IgD-negative memory B cell (primary cell): ENCODE results near the gene MYO1C. TPM values are rescaled to one million over a fixed set of nuclear protein-coding genes. Genes with fewer than 3 reads are reported as not detected.
"Not testable (repeated sequence)": the region's sequence is repeated elsewhere in the genome, so short reads cannot be mapped to it uniquely, and the experiment has no call there.

ENCODE experiments used
- H3K27ac Mint-ChIP-seq, 3 donors: one replicate each; pipeline ENCODE4 v1.8.0; 2020 to 2022; ENCODE audit warnings: mild to moderate bottlenecking in 3 of 3, mixed read lengths in 3 of 3, moderate library complexity in 1 of 3
- H3K27me3 Mint-ChIP-seq: one replicate; pipeline ENCODE4 v1.8.0; 2021; ENCODE audit warnings: mixed read lengths
- H3K36me3 Mint-ChIP-seq: one replicate; pipeline ENCODE4 v1.8.0; 2020; ENCODE audit warnings: mild to moderate bottlenecking, mixed read lengths
- H3K4me1 Mint-ChIP-seq, 3 donors: one replicate each; pipeline ENCODE4 v1.8.0; 2020 to 2022; ENCODE audit warnings: mixed read lengths in 3 of 3, mild to moderate bottlenecking in 1 of 3
- H3K4me3 Mint-ChIP-seq, 4 donors: one replicate each; pipeline ENCODE4 v1.8.0; 2020 to 2022; ENCODE audit warnings: mild to moderate bottlenecking in 4 of 4, mixed read lengths in 4 of 4, moderate library complexity in 3 of 4
- H3K9me3 Mint-ChIP-seq, 3 donors: one replicate each; pipeline ENCODE4 v1.8.0; 2020 to 2021; ENCODE audit warnings: mixed read lengths in 3 of 3, mild to moderate bottlenecking in 1 of 3
- polyA plus RNA-seq: library from polyadenylated mRNA; unstranded; fragments of 300-500 nt; fragmentation: Illumina TruSeq; gene quantifications from one replicate; pipeline ENCODE4 v1.2.3, GENCODE V29; 2021

MYO1C gene
- polyA plus RNA-seq = 29.6 TPM

DNA sequence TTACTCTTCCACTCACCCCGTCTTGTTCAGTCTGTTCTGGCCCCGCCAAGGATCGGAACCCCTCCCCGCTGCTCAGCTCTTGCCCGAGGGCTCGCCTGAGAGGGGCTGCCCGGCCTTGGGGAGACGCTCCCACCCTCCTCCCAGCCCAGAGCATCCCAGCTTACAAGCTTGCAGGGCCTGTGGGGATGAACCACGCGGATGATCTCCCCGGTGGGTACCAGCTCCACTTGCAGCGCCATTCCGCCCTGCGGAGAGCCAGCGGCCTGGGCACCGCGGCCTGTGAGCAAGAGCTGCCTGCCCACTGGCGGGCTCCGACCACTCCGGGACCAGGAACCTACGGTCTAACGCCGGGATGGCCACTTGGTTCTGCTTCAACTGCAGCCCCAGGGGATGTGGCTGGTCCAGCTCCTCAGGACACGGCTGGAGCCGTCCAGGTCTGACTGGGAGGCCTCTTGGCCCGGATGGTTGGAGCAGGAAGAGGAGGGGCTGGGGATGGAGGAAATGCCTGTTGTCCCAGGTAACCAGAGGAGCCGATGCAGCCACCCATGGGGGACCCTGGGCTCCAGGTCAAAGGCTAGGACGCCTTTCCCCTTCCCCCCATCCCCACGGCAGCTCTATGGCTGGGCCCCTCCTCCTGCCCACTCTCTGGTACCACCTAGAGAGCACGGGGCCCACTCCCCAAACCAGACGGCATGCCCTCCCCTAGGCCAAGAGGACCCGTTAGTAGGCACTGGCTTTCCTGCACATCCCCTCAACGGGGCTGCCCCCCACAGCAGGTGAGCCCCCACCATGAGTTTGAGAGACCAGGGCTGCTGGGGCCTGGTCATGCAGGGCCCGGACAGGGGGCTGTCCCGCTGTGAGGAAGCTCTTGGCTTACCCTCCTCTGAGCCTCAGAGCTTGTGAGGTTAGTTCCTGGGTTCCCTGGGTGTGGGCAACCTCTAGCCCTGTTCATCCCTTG, at the start of gene MYO1C:
MYO1C (minus strand) TSS at position 438 of the 958 bp plus-strand sequence; CDS start at position 239, 199 bp downstream.
- peak within 1 kb of the TSS in 2 of 3 donors; percentile 63 to 83 for H3K27ac Mint-ChIP-seq
- H3K4me1 Mint-ChIP-seq = peaks cover 8 to 19% (median 9%) of the 10 kb centered on the region in 3 donors
- H3K4me3 Mint-ChIP-seq = peak within 1 kb of the TSS; percentile 80 to 93 (median 88)
- peaks cover 2% of the 10 kb centered on the region for H3K36me3 Mint-ChIP-seq
- no peaks in the 10 kb centered on the region for H3K9me3 Mint-ChIP-seq
- no peaks in the 10 kb centered on the region for H3K27me3 Mint-ChIP-seq

DNA sequence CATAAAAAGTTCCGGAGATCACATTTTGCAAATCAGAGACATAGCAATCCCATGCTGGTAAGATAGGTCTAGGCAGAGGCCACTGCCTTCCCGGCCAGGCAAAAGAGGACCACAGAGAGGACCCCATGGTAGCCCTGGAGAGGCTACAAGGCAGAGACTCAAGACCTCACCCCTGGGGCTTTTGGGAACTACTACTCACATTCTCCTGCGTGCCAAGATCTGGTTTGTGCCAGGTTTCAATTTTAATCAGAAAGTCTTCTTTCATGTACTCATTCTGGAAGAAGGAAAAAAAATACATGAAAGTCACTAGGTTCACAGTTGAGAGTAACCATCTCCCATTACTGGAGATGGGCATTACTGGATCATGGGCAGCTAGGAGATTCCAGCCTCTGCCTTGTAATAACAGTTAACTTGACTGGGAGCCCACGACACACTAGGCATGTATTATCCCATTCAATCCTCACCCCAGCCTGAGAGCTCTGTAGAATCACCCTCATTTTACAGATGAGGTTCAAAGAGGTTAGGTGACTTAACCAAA, 49.0 kb upstream of the MYO1C start:
- Mint-ChIP-seq H3K4me3 (no peak overlapping the region), H3K9me3 (no peaks in the 10 kb centered on the region), H3K27ac (no peak overlapping the region), H3K4me1 (peaks cover 0 to 2% (median 0%) of the 10 kb centered on the region in 3 donors), H3K36me3 (peaks cover 10% of the 10 kb centered on the region), H3K27me3 (no peaks in the 10 kb centered on the region)

- no peaks in the 10 kb centered on the region for H3K9me3 Mint-ChIP-seq
- no peaks in the 10 kb centered on the region for H3K27me3 Mint-ChIP-seq
- no peak overlapping the region for H3K4me3 Mint-ChIP-seq
- H3K4me1 Mint-ChIP-seq = no peaks in the 10 kb centered on the region
- peak overlapping the region in 1 of 3 donors; percentile 14 for H3K27ac Mint-ChIP-seq
- peaks cover 7% of the 10 kb centered on the region for H3K36me3 Mint-ChIP-seq
These were observed 47.3 kb upstream of the MYO1C start for GRCh38 chr17:1539811-1540210.

GRCh38 chr17:1535737-1536136, 43.3 kb upstream of the MYO1C start:
- Mint-ChIP-seq H3K27me3 (no peaks in the 10 kb centered on the region), H3K27ac (no peak overlapping the region), H3K36me3 (peaks cover 1% of the 10 kb centered on the region), H3K4me1 (peaks cover 0 to 5% (median 3%) of the 10 kb centered on the region in 3 donors), H3K9me3 (no peaks in the 10 kb centered on the region), H3K4me3 (no peak overlapping the region)

GRCh38 chr17:1533661-1534325, 41.3 kb upstream of the MYO1C start:
- H3K4me3 Mint-ChIP-seq = no peak overlapping the region
- no peaks in the 10 kb centered on the region for H3K27me3 Mint-ChIP-seq
- no peaks in the 10 kb centered on the region for H3K36me3 Mint-ChIP-seq
- no peaks in the 10 kb centered on the region for H3K9me3 Mint-ChIP-seq
- H3K27ac Mint-ChIP-seq = peak overlapping the region in 1 of 3 donors; percentile 25
- peaks cover 0 to 5% (median 3%) of the 10 kb centered on the region in 3 donors for H3K4me1 Mint-ChIP-seq

GRCh38 chr17:1532836-1533602, 40.5 kb upstream of the MYO1C start:
- H3K4me3 Mint-ChIP-seq = peak overlapping the region in 1 of 4 donors; percentile 19
- H3K27me3 Mint-ChIP-seq = no peaks in the 10 kb centered on the region
- no peaks in the 10 kb centered on the region for H3K9me3 Mint-ChIP-seq
- no peaks in the 10 kb centered on the region for H3K36me3 Mint-ChIP-seq
- peak overlapping the region in 1 of 3 donors; percentile 81 for H3K27ac Mint-ChIP-seq
- peaks cover 0 to 5% (median 3%) of the 10 kb centered on the region in 3 donors for H3K4me1 Mint-ChIP-seq

DNA sequence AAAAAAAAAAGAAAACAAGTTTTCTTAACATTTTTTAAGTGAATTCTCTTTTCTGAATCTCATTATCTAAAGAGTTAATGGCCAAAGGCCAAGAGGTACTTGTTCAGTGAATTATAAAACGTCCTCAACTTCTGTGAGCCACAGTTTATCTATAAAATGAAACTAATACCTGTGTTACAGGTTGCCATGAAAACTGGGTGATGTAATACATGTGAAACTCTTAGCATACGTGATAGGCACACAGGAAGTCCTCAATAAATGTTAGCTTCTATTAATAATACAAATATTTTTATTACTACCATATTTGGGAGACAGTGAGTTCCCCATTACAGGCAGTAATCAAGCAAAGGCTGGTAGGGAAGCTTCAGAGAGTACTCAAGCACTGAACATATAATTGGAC, 37.4 kb upstream of the MYO1C start:
- H3K27me3 Mint-ChIP-seq = no peaks in the 10 kb centered on the region
- no peak overlapping the region for H3K27ac Mint-ChIP-seq
- H3K4me1 Mint-ChIP-seq = peaks cover 0 to 5% (median 5%) of the 10 kb centered on the region in 3 donors
- no peak overlapping the region for H3K4me3 Mint-ChIP-seq
- H3K36me3 Mint-ChIP-seq = no peaks in the 10 kb centered on the region
- no peaks in the 10 kb centered on the region for H3K9me3 Mint-ChIP-seq

DNA sequence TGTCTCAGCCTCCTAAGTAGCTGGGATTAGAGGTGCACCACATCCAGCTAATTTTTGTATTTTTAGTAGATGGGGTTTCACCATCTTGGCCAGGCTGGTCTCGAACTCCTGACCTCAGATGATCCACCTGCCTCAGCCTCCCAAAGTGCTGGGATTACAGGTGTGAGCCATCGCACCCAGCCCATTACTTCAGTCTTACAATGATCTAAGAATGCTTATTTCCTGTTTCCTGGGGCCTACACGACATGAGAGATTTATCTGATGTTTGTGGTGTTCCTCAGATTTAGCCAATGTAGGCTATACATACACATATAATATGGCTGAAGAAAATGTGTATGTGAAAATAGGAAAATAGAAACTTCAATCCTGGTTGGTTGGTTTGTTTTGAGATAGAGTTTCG, 34.4 kb upstream of the MYO1C start:
- H3K4me3 Mint-ChIP-seq, H3K36me3 Mint-ChIP-seq, H3K4me1 Mint-ChIP-seq, H3K27ac Mint-ChIP-seq, H3K27me3 Mint-ChIP-seq, H3K9me3 Mint-ChIP-seq: not testable (repeated sequence)

DNA sequence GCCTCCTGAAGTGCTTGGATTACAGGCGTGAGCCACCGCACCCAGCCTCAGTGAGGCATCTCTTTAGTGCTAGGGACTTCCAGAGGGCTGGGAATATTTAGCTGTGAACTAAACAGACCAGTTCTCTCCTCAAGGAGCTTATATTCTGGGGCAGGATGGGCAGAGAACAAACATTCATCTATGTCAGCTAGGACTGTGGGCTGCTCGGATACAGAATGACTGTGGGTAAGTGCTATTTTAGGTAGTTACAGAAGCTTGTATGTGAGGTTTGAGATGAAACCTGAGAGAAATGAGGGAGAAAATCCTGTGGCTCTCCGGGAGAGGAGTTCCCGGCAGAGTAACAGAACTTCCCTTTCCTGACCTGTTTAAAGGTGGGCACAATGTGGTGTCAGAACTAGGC, 30.1 kb upstream of the MYO1C start:
- Mint-ChIP-seq H3K4me1 (peaks cover 2 to 3% (median 3%) of the 10 kb centered on the region in 3 donors), H3K4me3 (no peak overlapping the region), H3K27ac (no peak overlapping the region), H3K27me3 (no peaks in the 10 kb centered on the region), H3K9me3 (no peaks in the 10 kb centered on the region), H3K36me3 (no peaks in the 10 kb centered on the region)

DNA sequence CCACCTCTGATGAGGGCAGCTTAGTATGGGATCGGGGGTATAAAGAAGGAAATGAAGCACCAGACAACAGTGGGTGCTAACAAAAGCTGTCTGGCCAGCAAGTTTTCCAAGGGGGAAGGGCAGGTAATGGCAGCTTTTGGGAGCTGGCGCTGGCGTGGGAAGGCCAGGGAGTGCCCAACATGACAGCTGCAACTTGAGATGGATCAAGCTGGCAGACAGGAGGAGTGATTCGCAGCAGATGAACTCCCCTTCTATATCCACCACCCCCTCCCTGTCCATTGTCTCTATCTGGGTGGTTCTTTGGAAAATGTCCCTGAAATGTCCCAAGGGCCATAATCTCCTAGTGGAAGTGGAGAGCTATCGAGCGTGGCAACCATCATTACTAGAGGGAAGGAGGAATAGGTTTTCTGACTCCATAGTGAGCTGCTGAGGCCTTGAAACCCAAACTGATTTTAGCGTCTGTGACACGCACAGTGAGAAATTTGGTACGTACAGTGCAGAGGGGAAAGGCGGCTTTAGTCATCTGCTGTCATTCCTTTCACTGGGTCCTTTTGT, 28.7 kb upstream of the MYO1C start:
- Mint-ChIP-seq H3K27me3 (no peaks in the 10 kb centered on the region), H3K4me1 (peaks cover 4 to 5% (median 4%) of the 10 kb centered on the region in 3 donors), H3K27ac (peak overlapping the region in 2 of 3 donors; percentile 50 to 68), H3K4me3 (peak overlapping the region in 1 of 4 donors; percentile 65), H3K9me3 (no peaks in the 10 kb centered on the region), H3K36me3 (no peaks in the 10 kb centered on the region)

DNA sequence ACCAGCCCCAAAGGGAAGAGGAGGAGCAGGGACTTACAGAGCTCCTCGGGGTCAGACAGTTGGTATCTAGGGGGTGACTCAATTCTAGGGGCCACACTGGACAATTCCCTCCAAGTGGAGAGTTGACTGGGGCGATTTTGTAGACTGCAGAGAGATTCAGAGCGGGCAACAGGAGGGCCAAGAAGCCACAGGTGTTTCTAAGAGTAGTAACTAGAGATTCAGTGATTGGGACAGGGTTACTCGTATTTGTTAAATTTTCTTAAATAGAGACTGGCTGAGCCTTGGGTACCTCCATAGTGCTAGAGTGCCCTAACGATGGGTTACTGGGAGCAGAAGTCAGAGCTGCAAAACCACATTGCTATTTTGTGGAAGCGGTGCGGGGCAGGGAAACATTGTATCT, 27.2 kb upstream of the MYO1C start:
- Mint-ChIP-seq H3K27ac (peak overlapping the region in 1 of 3 donors; percentile 35), H3K4me3 (peak overlapping the region in 3 of 4 donors; percentile 9 to 51 (median 38)), H3K4me1 (peaks cover 13 to 14% (median 14%) of the 10 kb centered on the region in 3 donors), H3K27me3 (no peaks in the 10 kb centered on the region), H3K9me3 (no peaks in the 10 kb centered on the region), H3K36me3 (no peaks in the 10 kb centered on the region)

DNA sequence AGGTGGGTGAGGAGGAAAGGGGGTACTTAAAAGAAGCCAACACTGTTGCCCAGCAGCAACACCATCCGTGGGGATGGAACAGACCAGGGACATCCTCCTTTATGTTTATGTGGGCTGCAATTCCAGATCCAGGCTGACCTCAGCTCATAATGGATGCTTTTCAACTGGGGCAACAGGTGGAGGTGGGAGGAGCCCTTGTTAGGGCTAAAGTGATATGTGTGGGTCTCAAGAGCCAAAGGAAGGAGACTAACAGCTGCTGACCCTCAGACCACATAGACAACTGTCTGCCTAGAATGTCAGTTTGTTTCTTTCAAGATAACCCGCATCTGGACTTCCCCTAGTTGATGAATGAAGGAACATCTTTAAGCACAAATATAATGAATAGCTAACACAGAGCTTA, 25.9 kb upstream of the MYO1C start:
- peak overlapping the region; percentile 20 to 95 (median 46) for H3K27ac Mint-ChIP-seq
- no peaks in the 10 kb centered on the region for H3K9me3 Mint-ChIP-seq
- peak overlapping the region; percentile 36 to 97 (median 53) for H3K4me3 Mint-ChIP-seq
- H3K4me1 Mint-ChIP-seq = peaks cover 14 to 16% (median 14%) of the 10 kb centered on the region in 3 donors
- H3K27me3 Mint-ChIP-seq = no peaks in the 10 kb centered on the region
- H3K36me3 Mint-ChIP-seq = no peaks in the 10 kb centered on the region

- H3K27ac Mint-ChIP-seq = peak within 1 kb of the TSS; percentile 95 to 98 (median 96)
- H3K4me3 Mint-ChIP-seq = peak within 1 kb of the TSS; percentile 87 to 98 (median 97)
- no peaks in the 10 kb centered on the region for H3K36me3 Mint-ChIP-seq
- no peaks in the 10 kb centered on the region for H3K9me3 Mint-ChIP-seq
- H3K27me3 Mint-ChIP-seq = no peaks in the 10 kb centered on the region
- peaks cover 14 to 16% (median 14%) of the 10 kb centered on the region in 3 donors for H3K4me1 Mint-ChIP-seq
These were observed 24.1 kb upstream of the MYO1C start, which contains the start of gene INPP5K for GRCh38 chr17:1516388-1517161. Gene INPP5K (minus strand): TSS chr17:1516612. CDS start chr17:1516499, 113 bp downstream.
